HG02798 (cell line): ENCODE results near the gene TRIM4.

Experiments
- ATAC-seq: cut with Tn5 transposase; IDR thresholded peaks from one replicate; pipeline ENCODE4 v1.9.1; 2021; ENCODE audit warnings: mild to moderate bottlenecking; ENCODE audit not compliant: unreplicated experiment, poor library complexity

TRIM4 gene

GRCh38 chr7:99848420-99849216 is 70.7 kb downstream of the TRIM4 start:
- ATAC-seq = no peak

GRCh38 chr7:99844328-99844727 is 75.0 kb downstream of the TRIM4 start:
- ATAC-seq = no peak

GRCh38 chr7:99843808-99844207 is 75.5 kb downstream of the TRIM4 start:
- ATAC-seq = no peak

GRCh38 chr7:99842926-99843325 is 76.4 kb downstream of the TRIM4 start:
- ATAC-seq = no peak
